GM19025 (cell line): Measurements from ENCODE around the gene PTPRB.

Source experiments
- ATAC-seq: cut with Tn5 transposase; IDR thresholded peaks from one replicate; pipeline ENCODE4 v1.9.1; 2021; ENCODE audit warnings: mild to moderate bottlenecking, low read depth, moderate library complexity; ENCODE audit not compliant: unreplicated experiment

Gene PTPRB

DNA sequence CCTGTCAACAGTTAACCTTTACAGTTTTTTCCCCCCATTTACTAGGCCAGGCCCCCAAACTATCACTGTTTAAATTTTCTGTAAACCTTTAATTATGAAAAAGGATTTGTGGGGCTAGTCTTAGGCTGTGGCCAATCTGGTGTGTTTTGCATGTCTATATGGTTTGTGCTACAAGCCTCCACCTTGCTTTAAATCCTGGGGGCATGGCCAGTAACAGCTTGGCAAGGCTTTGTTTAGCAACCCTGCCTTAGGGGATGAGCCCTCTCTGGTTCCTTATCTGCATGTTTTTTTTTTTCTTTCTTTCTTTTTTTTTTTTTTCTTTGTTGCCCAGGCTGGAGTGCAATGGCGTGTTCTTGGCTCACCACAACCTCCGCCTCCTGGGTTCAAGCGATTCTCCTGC lies 168.5 kb downstream of the PTPRB start:
- ATAC-seq = no peak

- ATAC-seq = peak; percentile 89
These were observed 169.1 kb downstream of the PTPRB start for GRCh38 chr12:70467918-70468733.

DNA sequence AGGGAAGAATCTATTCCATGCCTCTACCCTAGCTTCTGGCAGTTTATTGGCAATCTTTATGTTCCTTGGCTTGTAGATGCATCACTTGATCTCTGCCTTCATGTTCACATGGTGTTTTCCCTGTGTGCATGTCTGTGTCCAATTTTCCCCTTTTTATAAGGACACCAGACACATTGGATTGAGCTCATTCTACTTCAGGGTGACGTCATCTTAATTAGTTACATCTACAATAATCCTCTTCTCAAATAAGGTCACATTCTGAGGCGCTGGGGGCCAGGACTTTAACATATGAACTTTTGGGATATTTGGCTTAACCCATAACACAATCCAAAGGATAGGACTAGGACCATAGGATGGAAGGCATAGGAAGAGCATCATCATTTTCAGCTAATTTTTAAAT lies 169.8 kb downstream of the PTPRB start:
- no peak for ATAC-seq

DNA sequence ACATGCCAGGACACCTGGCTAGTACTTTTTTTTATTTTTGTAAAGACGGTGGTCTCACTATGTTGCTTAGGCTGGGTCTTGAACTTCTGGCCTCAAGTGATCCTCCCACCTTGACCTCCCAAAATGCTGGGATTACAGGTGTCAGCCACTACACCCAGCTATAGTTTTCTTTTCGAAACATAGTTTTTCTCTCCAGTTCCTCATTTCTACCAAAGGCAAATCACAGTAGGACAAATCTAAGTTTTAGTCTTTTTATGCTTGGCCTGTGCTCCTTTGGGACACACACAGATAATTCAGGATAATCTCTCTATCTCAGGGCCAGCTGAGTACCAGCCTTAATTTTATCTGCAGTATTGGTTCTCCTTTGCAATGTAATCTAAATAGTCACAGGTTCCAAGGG lies 170.5 kb downstream of the PTPRB start:
- ATAC-seq = no peak
